HG03469 (cell line): ENCODE results near the gene SLCO2B1.

Experiments used
- ATAC-seq: cut with Tn5 transposase; IDR thresholded peaks from one replicate; pipeline ENCODE4 v1.9.1; 2021; ENCODE audit warnings: mild to moderate bottlenecking, moderate library complexity, moderate number of reproducible peaks; ENCODE audit not compliant: unreplicated experiment

SLCO2B1 gene

DNA sequence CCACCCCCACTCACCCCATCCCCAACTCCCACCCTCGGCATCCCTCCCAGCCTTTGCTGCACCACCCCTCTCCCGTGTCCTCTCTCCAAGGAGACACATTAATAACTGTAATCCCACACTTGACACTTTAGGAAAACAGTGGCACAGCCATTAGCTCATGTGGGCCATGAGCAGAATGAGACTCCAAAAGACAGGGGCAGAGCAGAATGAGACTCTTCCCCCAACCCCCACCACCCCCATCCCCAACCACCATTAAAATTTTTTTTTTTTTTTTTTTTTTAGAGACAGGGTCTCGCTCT lies 6.2 kb upstream of the SLCO2B1 start:
- ATAC-seq: no peak

GRCh38 chr11:75145196-75145971 lies 5.5 kb upstream of the SLCO2B1 start:
- no peak for ATAC-seq

DNA sequence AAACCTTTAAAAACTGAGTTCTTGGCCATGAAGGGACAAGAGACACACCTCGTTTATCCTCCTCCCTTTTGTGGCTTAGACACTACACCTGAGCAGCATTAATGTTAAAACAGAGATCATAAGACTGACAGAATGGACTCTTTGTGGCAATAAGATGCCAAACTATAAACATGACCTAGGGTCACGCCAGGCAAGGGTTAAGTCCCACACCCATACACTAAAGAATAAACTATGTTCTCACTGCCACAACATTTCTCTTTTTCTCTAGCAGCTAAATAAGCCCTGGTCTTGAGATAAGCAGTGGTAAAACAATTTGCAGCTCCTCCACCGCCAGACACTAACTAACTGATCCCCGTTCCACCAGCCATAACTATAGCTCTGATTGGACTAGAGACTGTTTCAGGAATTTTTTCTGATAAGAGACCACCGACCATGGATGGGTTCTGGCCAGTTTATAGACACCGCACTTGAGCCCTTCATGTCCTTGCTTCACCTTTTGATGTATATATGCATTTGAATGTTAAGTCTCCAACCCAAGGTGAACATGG lies 4.9 kb upstream of the SLCO2B1 start:
- no peak for ATAC-seq

GRCh38 chr11:75146711-75147110 lies 4.2 kb upstream of the SLCO2B1 start:
- ATAC-seq: no peak

DNA sequence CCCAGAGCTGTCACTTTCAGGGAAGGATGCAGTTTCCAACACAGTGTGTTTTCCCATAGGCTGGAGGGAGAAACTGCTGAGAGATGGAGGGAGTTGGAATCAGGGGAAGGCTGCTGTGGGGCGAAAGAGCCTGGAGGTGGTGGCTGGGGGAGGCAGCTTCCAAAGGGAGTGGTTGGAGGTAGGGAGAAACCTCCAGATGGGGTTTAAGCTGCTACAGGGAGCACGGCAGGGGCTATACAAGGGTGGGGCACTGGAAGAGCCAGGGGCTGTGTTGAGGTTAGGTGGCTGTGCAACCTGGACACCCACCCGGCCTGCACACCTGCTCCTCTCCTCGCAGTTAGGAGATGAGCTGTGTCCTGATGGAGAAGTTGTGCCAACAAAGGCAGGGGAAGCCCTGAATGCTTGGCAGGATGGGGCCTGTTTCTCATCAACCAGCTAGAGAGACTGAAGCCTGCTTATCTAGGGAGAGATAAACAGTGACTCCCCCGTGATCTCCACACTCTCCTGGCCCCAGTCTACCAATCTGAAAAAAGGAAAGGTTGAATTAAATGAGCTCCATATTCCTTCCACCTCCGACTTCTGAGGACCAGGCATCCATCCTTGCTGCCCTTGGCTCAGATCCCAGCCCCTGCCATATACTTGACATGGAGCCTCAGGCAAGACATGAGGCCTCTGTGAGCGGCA lies 3.6 kb upstream of the SLCO2B1 start:
- no peak for ATAC-seq

GRCh38 chr11:75147875-75148263 lies 3.0 kb upstream of the SLCO2B1 start:
- ATAC-seq: no peak

GRCh38 chr11:75148436-75148983 lies 2.4 kb upstream of the SLCO2B1 start:
- ATAC-seq: no peak

- ATAC-seq: no peak
Observed at GRCh38 chr11:75149766-75150465, 991 bp upstream of the SLCO2B1 start.

GRCh38 chr11:75151346-75152047 lies 590 bp downstream of the SLCO2B1 start:
- no peak for ATAC-seq

GRCh38 chr11:75152090-75152489 lies 1.2 kb downstream of the SLCO2B1 start:
- no peak for ATAC-seq

DNA sequence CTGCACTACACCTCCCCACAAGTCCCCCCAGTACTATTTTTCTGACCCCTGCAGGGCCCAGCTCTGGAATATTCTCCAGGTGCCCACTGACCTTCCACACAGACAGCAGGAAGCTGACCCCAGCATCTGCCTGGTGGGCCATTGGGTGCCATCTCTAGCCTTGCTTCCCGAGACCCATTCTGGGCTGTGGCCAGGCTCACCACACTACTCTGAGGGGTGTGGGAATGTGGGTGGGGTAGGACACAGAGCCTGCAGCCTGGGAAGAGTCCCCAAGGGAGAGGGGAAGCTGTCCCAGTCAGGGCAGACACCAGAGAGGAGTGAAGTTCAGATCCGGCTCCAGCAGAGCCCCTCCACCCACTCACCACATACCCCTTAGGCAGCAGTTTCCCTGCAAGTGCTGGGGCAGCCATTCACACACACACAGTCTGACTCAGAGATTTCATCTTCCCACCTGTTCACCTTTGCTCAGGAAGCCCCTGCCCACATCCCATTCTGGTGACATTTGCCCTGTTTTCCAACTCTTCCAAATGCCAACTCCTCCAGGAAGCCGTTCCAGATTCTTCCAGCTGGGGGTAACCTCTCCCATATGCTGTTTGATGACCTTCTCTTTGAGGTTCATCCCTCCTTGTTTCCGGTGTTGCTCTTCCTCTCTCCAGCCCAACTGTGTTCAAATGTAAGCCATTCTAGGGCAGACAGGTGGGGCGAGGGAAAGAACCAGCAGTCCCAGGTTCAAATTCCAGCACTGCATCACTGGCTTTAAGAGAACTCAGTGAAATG lies 1.9 kb downstream of the SLCO2B1 start:
- no peak for ATAC-seq

GRCh38 chr11:75154646-75155569 lies 4.0 kb downstream of the SLCO2B1 start:
- ATAC-seq: no peak

GRCh38 chr11:75155570-75156422 lies 4.9 kb downstream of the SLCO2B1 start:
- no peak for ATAC-seq

DNA sequence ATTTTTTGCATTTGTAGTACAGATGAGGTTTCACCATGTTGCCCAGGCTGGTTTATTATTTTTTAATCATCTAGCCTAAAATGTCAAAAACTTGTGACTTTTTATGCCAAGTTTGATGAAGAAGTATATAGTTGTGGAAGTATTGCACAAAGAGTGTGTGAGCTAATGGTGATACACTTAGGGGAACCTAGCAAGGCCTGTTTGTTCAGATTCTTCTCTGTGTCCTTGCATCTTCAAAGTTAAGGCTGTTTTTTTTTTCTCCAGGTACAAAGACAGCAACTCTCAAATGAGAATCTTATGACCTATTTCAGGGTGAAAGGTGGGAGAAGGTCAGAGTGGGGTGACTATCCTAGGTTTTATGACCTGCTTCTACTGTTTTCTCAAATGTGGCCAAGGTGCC lies 7.3 kb downstream of the SLCO2B1 start:
- ATAC-seq: no peak

GRCh38 chr11:75158696-75159150 lies 7.8 kb downstream of the SLCO2B1 start:
- no peak for ATAC-seq

- ATAC-seq: no peak
Observed at GRCh38 chr11:75159151-75159953, 8.4 kb downstream of the SLCO2B1 start.

- no peak for ATAC-seq
Observed at GRCh38 chr11:75160220-75160757, 9.4 kb downstream of the SLCO2B1 start.
